Measurements from ENCODE around the gene RHOB. TPM values are rescaled to one million over a fixed set of nuclear protein-coding genes. Genes with fewer than 3 reads are reported as not detected.
"Not testable (repeated sequence)": the region's sequence is repeated elsewhere in the genome, so short reads cannot be mapped to it uniquely, and the experiment has no call there.

The RHOB gene
- total RNA-seq, 2 donors from 2014 or later = 141 to 332 TPM

- intact Hi-C loops (cut with DNase I, micrococcal nuclease) = no loop called here
- ATAC-seq (no peak), DNase-seq (no peak)
Observed at GRCh38 chr2:20484034-20484617, 37.3 kb downstream of the RHOB start.

GRCh38 chr2:20484810-20485611 is 38.1 kb downstream of the RHOB start:
- intact Hi-C loops (cut with DNase I, micrococcal nuclease) = no loop called here
- DNase-seq = no peak
- no peak for ATAC-seq

GRCh38 chr2:20485612-20486388 is 38.9 kb downstream of the RHOB start:
- ATAC-seq (no peak), DNase-seq (no peak)
- intact Hi-C loops (cut with DNase I, micrococcal nuclease) = no loop called here

- DNase-seq (no peak), ATAC-seq (no peak)
- intact Hi-C loops (cut with DNase I, micrococcal nuclease) = no loop called here
Observed at GRCh38 chr2:20486571-20486970, 39.7 kb downstream of the RHOB start.

GRCh38 chr2:20487030-20487391 is 40.1 kb downstream of the RHOB start:
- ATAC-seq = no peak
- intact Hi-C loops (cut with DNase I, micrococcal nuclease) = no loop called here
- DNase-seq = no peak

- intact Hi-C loops (cut with DNase I, micrococcal nuclease) = no loop called here
- no peak for DNase-seq
Observed at GRCh38 chr2:20487392-20488174, 40.7 kb downstream of the RHOB start.

GRCh38 chr2:20488201-20488641 is 41.3 kb downstream of the RHOB start:
- intact Hi-C loops (cut with DNase I, micrococcal nuclease) = no loop called here
- DNase-seq (no peak), ATAC-seq (no peak)

More at GRCh38 chr2:20487392-20488174, 40.7 kb downstream of the RHOB start:
- no peak for ATAC-seq

- ATAC-seq (no peak), DNase-seq (no peak)
- intact Hi-C loops (cut with DNase I, micrococcal nuclease) = no loop called here
Observed at GRCh38 chr2:20488782-20489181, 41.9 kb downstream of the RHOB start.

- DNase-seq (peak in 1 of 2 donors; percentile 71), ATAC-seq (no peak)
- intact Hi-C loops (cut with DNase I, micrococcal nuclease) = no loop called here
Observed at GRCh38 chr2:20490300-20491181, 43.7 kb downstream of the RHOB start.

- DNase-seq = peak in 1 of 2 donors; percentile 47
- intact Hi-C loops (cut with DNase I, micrococcal nuclease) = no loop called here
- no peak for ATAC-seq
Observed at GRCh38 chr2:20491739-20492531, 45.1 kb downstream of the RHOB start.

- intact Hi-C loops (cut with DNase I, micrococcal nuclease); DNase-seq; ATAC-seq: not testable (repeated sequence)
Observed at GRCh38 chr2:20493095-20493494, 46.2 kb downstream of the RHOB start.

- intact Hi-C loops (cut with DNase I, micrococcal nuclease) = no loop called here
- DNase-seq (no peak), ATAC-seq (no peak)
Observed at GRCh38 chr2:20494241-20494640, 47.4 kb downstream of the RHOB start.

- intact Hi-C loops (cut with DNase I, micrococcal nuclease) = no loop called here
- ATAC-seq = no peak
- DNase-seq = no peak
Observed at GRCh38 chr2:20496076-20496872, 49.4 kb downstream of the RHOB start.

GRCh38 chr2:20496942-20497341 is 50.1 kb downstream of the RHOB start:
- DNase-seq = no peak
- ATAC-seq = no peak
- intact Hi-C loops (cut with DNase I, micrococcal nuclease) = no loop called here
